GM12873 (cell line): Measurements from ENCODE around the gene DDX1.

Experiments used
- CTCF ChIP-seq: IDR thresholded peaks from 2 replicates; pipeline ENCODE4 v1.5.1; 2012; ENCODE audit warnings: low read depth, mild to moderate bottlenecking, moderate library complexity, low read length, control low read depth; ENCODE audit not compliant: insufficient read depth; ENCODE audit errors: missing control alignments

Gene DDX1

GRCh38 chr2:15560140-15560987, 31.3 kb upstream of the DDX1 start:
- no peak for TF ChIP-seq CTCF

GRCh38 chr2:15560988-15561573, 30.6 kb upstream of the DDX1 start, which contains the start of gene NBAS:
NBAS (minus strand) TSS chr2:15561334; CDS start chr2:15561304, 30 bp downstream.
- no peak for TF ChIP-seq CTCF

- no peak for TF ChIP-seq CTCF
Observed at GRCh38 chr2:15561574-15562344, 29.9 kb upstream of the DDX1 start.

GRCh38 chr2:15562354-15563031, 29.2 kb upstream of the DDX1 start:
- no peak for TF ChIP-seq CTCF

GRCh38 chr2:15563227-15564100, 28.2 kb upstream of the DDX1 start:
- no peak for TF ChIP-seq CTCF

GRCh38 chr2:15565392-15565791, 26.3 kb upstream of the DDX1 start:
- TF ChIP-seq CTCF = no peak
